Bronchial epithelial cell (primary cell): ENCODE measurements around the gene CRYBB1. TPM values are rescaled to one million over a fixed set of nuclear protein-coding genes. Genes with fewer than 3 reads are reported as not detected.
A peak's percentile ranks its signal among the peaks of the same experiment; 100 is the strongest.

Experiments used
- DNase-seq: peaks from one replicate; pipeline ENCODE4 v3.0.0-alpha.2; 2010; ENCODE audit warnings: low read depth
- FAIRE-seq: peaks from 2 replicates; lab custom pipeline; 2011; peaks lifted over from hg19 to GRCh38; lab: Jason Lieb, UNC
- H3K27me3 ChIP-seq: 2 replicates; pipeline ENCODE4 v1.5.1; 2011; ENCODE audit warnings: low read length; ENCODE audit not compliant: control insufficient read depth, insufficient read depth
- H3K36me3 ChIP-seq: 2 replicates; pipeline ENCODE4 v1.5.1; 2011; ENCODE audit warnings: low read length; ENCODE audit not compliant: control insufficient read depth, insufficient read depth
- H3K4me3 ChIP-seq: 2 replicates; pipeline ENCODE4 v1.5.1; 2011; ENCODE audit warnings: mild to moderate bottlenecking, low read depth, low read length, control low read depth
- total RNA-seq: library from RNA; depleted of rRNA; stranded (reverse); fragments of >200 nt; gene quantifications from 2 replicates; pipeline ENCODE4 v1.2.1, GENCODE V29; 2014
- TF ChIP-seq, protein P1 (sequence below): IDR thresholded peaks from 2 replicates; pipeline ENCODE4 v1.5.1; 2011; ENCODE audit warnings: mild to moderate bottlenecking, moderate library complexity, low read length, control low read depth, inconsistent platforms; ENCODE audit not compliant: insufficient read depth, severe bottlenecking

CRYBB1 gene
- total RNA-seq, 1 donor from 2014 or later = not detected

DNA sequence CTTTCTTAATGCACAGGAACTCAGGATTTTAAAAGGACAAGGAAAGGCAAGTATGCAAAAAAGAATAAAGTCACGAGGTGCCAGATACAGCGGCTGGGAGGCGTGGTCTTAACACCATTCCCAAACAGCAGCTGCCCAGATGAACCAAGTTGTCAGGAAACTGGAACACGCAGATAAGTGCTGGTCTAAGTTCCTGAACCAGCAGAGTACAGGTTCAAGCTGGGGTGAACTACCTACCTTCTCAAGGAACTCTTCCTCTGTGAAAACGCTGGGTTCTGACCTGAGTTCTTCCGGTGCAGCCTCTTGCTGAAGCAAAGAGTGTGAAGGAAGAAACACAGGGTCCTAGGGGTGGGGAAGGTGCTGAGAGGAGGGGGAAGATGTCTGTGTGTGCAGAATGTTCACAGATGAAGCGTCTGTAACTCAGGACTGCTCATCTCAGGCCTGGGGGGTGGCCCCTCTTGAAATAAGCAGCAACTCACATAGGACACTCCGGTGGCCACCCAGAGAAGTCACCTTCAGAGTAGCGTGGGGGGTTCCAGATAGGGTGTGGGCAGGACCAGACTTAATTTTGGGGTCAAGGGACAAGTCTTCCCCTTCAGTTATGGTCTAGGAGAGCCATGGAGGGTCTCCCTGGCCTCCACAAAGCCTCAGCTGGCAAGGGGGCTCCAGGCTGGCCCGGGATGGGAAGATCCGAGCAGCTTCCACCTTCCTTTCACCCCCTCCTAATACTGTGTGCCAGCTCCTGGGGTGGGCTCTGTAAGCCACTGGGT, 31.1 kb downstream of the CRYBB1 start:
- DNase-seq (no peak), FAIRE-seq (no peak)
- TF ChIP-seq, protein P1, sequence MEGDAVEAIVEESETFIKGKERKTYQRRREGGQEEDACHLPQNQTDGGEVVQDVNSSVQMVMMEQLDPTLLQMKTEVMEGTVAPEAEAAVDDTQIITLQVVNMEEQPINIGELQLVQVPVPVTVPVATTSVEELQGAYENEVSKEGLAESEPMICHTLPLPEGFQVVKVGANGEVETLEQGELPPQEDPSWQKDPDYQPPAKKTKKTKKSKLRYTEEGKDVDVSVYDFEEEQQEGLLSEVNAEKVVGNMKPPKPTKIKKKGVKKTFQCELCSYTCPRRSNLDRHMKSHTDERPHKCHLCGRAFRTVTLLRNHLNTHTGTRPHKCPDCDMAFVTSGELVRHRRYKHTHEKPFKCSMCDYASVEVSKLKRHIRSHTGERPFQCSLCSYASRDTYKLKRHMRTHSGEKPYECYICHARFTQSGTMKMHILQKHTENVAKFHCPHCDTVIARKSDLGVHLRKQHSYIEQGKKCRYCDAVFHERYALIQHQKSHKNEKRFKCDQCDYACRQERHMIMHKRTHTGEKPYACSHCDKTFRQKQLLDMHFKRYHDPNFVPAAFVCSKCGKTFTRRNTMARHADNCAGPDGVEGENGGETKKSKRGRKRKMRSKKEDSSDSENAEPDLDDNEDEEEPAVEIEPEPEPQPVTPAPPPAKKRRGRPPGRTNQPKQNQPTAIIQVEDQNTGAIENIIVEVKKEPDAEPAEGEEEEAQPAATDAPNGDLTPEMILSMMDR = no peak
- H3K27me3 ChIP-seq = no peaks in the 10 kb centered on the region
- no peak overlapping the region for H3K4me3 ChIP-seq
- H3K36me3 ChIP-seq = peaks cover 7% of the 10 kb centered on the region

DNA sequence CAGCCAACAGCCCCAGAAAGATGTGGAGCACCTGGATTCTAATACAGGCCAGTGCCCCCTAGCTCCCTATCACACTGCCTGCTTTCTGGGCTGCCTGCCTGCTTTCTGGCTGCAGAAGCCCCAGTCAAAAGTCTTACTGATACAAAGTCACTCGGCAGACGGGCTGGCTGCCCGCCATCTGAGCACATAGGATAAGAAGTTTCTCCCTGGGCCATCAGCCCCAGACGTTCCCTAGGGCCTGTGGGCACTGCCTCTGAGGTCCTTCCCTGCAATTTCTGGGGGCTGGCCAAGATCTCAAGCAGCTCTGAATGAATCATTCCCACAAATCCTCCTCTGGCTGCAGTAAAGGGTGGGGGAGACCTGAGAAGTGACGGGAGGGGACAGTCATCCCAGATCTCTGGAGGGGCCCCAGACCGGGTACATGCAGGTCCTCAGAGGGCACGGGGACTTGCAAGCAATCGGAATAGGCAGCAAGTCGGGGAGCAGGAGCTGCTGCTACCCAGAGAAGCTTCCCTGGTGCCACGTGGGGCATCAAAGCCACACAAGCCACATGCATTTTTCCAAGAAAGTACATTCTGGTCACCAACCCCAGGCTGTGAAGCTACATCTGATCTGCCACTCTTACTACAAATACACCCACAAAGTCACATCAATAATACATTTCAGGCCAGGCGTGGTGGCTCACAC, 32.6 kb downstream of the CRYBB1 start:
- DNase-seq (peak; percentile 56), FAIRE-seq (no peak)
- Histone ChIP-seq H3K27me3 (no peaks in the 10 kb centered on the region), H3K4me3 (no peak overlapping the region), H3K36me3 (peaks cover 9% of the 10 kb centered on the region)
- TF ChIP-seq, protein P1 = no peak

GRCh38 chr22:26584010-26584409, 33.8 kb downstream of the CRYBB1 start:
- no peak for FAIRE-seq
- TF ChIP-seq, protein P1 = no peak
- peaks cover 9% of the 10 kb centered on the region for H3K36me3 ChIP-seq
- H3K4me3 ChIP-seq = no peak overlapping the region
- no peak for DNase-seq
- no peaks in the 10 kb centered on the region for H3K27me3 ChIP-seq

- FAIRE-seq (no peak), DNase-seq (no peak)
- Histone ChIP-seq H3K27me3 (no peaks in the 10 kb centered on the region), H3K4me3 (no peak overlapping the region), H3K36me3 (peaks cover 10% of the 10 kb centered on the region)
- TF ChIP-seq, protein P1 = no peak
Measured at GRCh38 chr22:26581633-26582168, 36.1 kb downstream of the CRYBB1 start.

GRCh38 chr22:26581026-26581425, 36.8 kb downstream of the CRYBB1 start:
- Histone ChIP-seq H3K36me3 (peaks cover 10% of the 10 kb centered on the region), H3K4me3 (no peak overlapping the region), H3K27me3 (no peaks in the 10 kb centered on the region)
- no peak for DNase-seq
- TF ChIP-seq, protein P1 = no peak
- no peak for FAIRE-seq
